Nephron progenitor cell (in vitro differentiated cells): ENCODE data around the gene RPL27A.
A peak's percentile ranks its signal among the peaks of the same experiment; 100 is the strongest.

Experiments
- DNase-seq: peaks from one replicate; pipeline ENCODE4 v3.0.0; 2021
- H3K27ac Mint-ChIP-seq: 2 replicates; pipeline ENCODE4 v1.8.0; 2021; ENCODE audit warnings: mild to moderate bottlenecking, moderate library complexity, mixed read lengths
- H3K27me3 Mint-ChIP-seq: 2 replicates; pipeline ENCODE4 v1.8.0; 2021; ENCODE audit warnings: mild to moderate bottlenecking, low read depth, mixed read lengths; ENCODE audit not compliant: poor library complexity
- H3K36me3 Mint-ChIP-seq: 2 replicates; pipeline ENCODE4 v1.8.0; 2021; ENCODE audit warnings: low read depth, mixed read lengths
- H3K4me1 Mint-ChIP-seq: 2 replicates; pipeline ENCODE4 v1.8.0; 2021; ENCODE audit warnings: mixed read lengths
- H3K4me3 Mint-ChIP-seq: 2 replicates; pipeline ENCODE4 v1.8.0; 2021; ENCODE audit warnings: mild to moderate bottlenecking, moderate library complexity, mixed read lengths
- H3K9me3 Mint-ChIP-seq: 2 replicates; pipeline ENCODE4 v1.8.0; 2021; ENCODE audit warnings: mild to moderate bottlenecking, moderate library complexity, mixed read lengths
- TF ChIP-seq, protein P1 (sequence below): fragments of 200-600 bp; sonication (generic); IDR thresholded peaks from 2 replicates; pipeline ENCODE4 v1.5.0; 2021; ENCODE audit warnings: antibody characterized with exemption

Gene RPL27A

DNA sequence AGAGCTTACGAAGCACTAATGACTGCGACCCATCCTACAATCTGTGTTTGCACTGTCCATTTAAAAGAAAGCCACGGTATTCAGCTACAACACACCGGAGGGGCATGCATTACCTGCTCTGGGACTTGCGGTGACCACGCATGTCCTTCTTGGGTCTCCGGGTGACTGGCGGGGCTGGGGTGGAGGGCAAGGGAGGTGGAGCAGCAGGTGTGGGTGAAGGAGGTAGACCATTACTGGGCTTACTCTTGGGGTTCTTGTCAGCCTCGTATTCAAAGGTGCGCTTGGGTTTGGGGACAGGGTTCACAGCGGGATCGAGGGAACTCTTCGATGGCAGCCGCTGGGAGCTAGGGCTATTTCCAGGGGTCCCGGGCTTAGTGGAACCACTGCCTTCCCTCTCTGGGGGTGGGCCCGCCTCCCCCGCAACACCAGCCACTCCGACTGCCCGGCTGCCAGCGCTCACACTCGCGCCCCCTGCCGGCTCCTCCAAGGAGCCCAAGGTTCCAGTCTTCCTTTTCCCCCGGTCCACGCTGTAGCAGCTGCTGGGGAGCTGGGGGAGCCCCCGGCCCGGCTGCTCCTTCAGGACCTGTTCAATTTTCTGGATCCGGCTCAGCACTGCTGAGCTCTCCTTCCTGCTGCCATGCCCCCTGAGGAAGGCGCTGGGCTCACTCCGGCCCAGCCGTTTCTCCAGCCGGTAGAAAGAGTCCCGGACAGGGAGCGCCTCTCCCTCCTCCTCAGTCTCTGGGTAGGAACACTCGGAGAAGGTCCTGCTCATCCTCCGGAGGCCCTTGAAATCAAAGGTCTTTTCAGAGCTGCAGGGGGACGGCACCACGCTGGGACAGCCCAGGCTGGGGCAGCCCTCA is 47.5 kb downstream of the RPL27A start:
- Mint-ChIP-seq H3K4me3 (no peak overlapping the region), H3K36me3 (peaks cover 22% of the 10 kb centered on the region), H3K27me3 (no peaks in the 10 kb centered on the region)

DNA sequence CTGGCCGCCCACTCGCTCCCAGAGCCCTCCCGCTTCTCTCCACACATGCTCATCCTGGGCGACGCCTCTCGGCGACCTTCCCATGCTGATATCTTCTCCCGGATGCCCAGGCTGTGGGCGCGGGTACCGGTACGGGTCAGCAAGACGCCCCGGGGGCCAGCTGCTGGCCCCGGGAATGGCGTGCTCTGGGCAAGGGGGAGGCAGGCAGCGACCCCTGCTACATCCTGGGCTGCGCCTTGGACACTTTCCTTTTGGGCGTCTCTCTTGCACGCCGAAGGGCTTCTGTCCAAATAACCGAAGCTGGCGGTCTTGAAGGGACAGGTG is 48.1 kb downstream of the RPL27A start:
- no peak overlapping the region for H3K4me3 Mint-ChIP-seq
- no peaks in the 10 kb centered on the region for H3K9me3 Mint-ChIP-seq
- TF ChIP-seq, protein P1, sequence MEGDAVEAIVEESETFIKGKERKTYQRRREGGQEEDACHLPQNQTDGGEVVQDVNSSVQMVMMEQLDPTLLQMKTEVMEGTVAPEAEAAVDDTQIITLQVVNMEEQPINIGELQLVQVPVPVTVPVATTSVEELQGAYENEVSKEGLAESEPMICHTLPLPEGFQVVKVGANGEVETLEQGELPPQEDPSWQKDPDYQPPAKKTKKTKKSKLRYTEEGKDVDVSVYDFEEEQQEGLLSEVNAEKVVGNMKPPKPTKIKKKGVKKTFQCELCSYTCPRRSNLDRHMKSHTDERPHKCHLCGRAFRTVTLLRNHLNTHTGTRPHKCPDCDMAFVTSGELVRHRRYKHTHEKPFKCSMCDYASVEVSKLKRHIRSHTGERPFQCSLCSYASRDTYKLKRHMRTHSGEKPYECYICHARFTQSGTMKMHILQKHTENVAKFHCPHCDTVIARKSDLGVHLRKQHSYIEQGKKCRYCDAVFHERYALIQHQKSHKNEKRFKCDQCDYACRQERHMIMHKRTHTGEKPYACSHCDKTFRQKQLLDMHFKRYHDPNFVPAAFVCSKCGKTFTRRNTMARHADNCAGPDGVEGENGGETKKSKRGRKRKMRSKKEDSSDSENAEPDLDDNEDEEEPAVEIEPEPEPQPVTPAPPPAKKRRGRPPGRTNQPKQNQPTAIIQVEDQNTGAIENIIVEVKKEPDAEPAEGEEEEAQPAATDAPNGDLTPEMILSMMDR, result no peak
- H3K27me3 Mint-ChIP-seq, result no peaks in the 10 kb centered on the region
- peaks cover 17% of the 10 kb centered on the region for H3K4me1 Mint-ChIP-seq
- DNase-seq, result no peak
- H3K27ac Mint-ChIP-seq, result no peak overlapping the region
- H3K36me3 Mint-ChIP-seq, result peaks cover 22% of the 10 kb centered on the region

More for the DNA sequence above, 47.5 kb downstream of the RPL27A start:
- TF ChIP-seq, protein P1, result no peak
- Mint-ChIP-seq H3K27ac (peak overlapping the region; percentile 74), H3K9me3 (no peaks in the 10 kb centered on the region), H3K4me1 (peaks cover 17% of the 10 kb centered on the region)
- no peak for DNase-seq

DNA sequence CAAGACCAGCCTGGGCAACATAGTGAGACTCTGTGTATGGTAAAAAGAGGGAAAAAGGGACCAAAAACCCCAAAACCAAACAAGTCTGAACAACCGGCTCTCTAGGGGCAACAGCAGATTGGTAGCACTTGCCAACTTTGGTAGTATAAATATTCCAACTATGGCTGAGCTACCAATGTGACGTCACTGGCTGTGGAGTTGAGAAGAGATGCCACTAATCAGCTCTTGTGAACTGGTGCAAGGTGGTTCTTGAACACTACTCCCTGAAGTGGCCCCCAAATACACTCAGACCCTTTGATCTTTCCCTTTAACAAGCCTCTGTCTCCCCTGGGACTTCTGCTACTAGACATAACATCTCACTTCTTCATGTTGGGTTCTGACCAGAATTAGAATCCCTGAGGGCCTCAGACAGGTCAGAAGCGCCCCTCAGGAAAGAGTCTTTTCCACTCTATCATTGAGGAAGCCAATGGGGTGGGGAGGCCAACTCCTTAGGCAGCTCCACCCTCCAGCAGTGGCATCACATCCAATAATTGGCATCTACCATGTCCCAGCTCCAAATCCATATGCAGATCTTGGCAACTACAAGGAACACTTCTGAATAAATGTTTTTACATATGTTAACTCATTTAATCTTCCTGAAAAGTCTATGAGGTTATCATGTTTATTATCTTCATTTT is 49.2 kb downstream of the RPL27A start:
- Mint-ChIP-seq H3K4me3 (no peak overlapping the region), H3K4me1 (peaks cover 17% of the 10 kb centered on the region), H3K9me3 (no peaks in the 10 kb centered on the region), H3K27me3 (no peaks in the 10 kb centered on the region), H3K27ac (peak overlapping the region; percentile 92), H3K36me3 (peaks cover 17% of the 10 kb centered on the region)
- TF ChIP-seq, protein P1, result no peak
- no peak for DNase-seq

DNA sequence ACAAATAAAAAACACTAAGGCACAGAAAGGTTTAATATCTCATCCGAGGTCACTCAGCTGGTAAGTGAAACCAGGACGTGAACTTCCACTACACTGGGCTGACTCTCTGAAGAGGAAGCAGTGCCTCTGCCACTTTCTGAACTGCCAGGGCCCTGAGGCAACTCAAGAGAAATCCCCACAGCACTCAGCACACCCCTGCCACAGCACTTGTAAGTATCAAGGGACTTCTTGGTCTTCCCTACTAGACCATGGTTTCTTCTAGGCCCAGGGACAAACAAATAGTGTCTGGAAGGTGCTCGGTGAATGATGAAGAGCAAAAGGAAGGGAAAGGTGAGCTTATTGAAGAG is 49.7 kb downstream of the RPL27A start:
- no peak for DNase-seq
- peaks cover 17% of the 10 kb centered on the region for H3K4me1 Mint-ChIP-seq
- H3K9me3 Mint-ChIP-seq, result no peaks in the 10 kb centered on the region
- TF ChIP-seq, protein P1, result no peak
- peaks cover 17% of the 10 kb centered on the region for H3K36me3 Mint-ChIP-seq
- no peaks in the 10 kb centered on the region for H3K27me3 Mint-ChIP-seq
- no peak overlapping the region for H3K27ac Mint-ChIP-seq
- no peak overlapping the region for H3K4me3 Mint-ChIP-seq

DNA sequence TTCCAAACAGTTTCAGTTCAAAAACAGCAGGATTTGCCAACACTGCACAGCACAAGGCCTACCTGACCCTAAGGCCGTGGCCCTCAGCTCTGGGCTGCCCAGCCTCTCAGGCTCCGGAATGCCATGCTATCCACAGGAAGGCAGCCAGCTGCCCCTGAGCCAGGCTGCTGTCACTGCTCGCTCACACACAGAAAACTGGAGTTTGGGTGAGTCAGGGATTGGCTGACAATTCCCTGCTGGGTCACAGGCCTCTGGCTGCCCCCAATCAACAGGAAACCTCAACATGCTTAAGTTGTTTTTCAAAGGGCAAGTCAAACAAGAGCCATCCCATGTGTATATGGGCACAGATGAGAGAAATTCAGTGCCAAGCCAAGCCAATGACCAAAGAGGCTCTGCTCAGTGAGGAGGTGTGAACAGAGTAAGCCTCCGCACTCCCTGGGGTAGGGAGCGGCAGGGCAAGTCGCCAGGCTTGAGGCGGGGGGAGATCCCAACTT is 50.2 kb downstream of the RPL27A start:
- TF ChIP-seq, protein P1, result no peak
- H3K36me3 Mint-ChIP-seq, result peaks cover 17% of the 10 kb centered on the region
- H3K27me3 Mint-ChIP-seq, result no peaks in the 10 kb centered on the region
- DNase-seq, result no peak
- no peaks in the 10 kb centered on the region for H3K9me3 Mint-ChIP-seq
- H3K27ac Mint-ChIP-seq, result peak overlapping the region; percentile 70
- H3K4me1 Mint-ChIP-seq, result peaks cover 17% of the 10 kb centered on the region
- no peak overlapping the region for H3K4me3 Mint-ChIP-seq
